ENCODE data around the gene RIPK4. TPM values are rescaled to one million over a fixed set of nuclear protein-coding genes. Genes with fewer than 3 reads are reported as not detected.
"Not testable (repeated sequence)": the region's sequence is repeated elsewhere in the genome, so short reads cannot be mapped to it uniquely, and the experiment has no call there.

The RIPK4 gene
- total RNA-seq, 1 donor from 2014 or later, result 28.9 TPM

DNA sequence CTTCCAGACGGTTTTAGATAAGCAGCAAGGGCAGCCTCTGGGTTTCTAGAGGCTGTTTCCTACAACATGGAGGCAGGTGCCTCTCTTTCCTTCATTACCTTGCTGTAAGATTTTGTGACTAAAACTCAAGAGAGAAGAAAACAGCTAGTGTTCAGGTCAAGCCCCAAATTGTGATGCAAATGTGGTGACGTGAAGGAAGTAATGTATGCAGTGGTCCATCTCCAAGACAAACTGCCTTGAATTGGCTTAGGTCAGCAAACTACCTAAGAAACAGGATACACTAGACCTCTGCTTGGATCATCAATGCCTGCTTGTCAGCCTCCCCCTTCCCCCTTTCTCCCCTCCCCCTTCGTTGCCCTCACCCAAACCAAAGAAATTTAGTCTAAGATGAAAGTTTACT, 28.9 kb upstream of the RIPK4 start:
- Mint-ChIP-seq H3K4me3 (ENCODE audit: low read depth) (no peak overlapping the region), H3K9me3 (ENCODE audit: low read depth) (peaks cover 16% of the 10 kb centered on the region), H3K36me3 (ENCODE audit: insufficient read depth) (peaks cover 9% of the 10 kb centered on the region), H3K27ac (no peak overlapping the region), H3K4me1 (ENCODE audit: low read depth) (peaks cover 5% of the 10 kb centered on the region), H3K27me3 (no peaks in the 10 kb centered on the region)
- no peak for TF ChIP-seq CTCF (IDR thresholded peaks at IDR 0.05; ENCODE audit: unreplicated experiment)
- DNase-seq (ENCODE audit: low spot score, unreplicated experiment), result no peak

GRCh38 chr21:41794600-41794999, 27.7 kb upstream of the RIPK4 start:
- H3K4me1 Mint-ChIP-seq (ENCODE audit: low read depth), result peaks cover 3% of the 10 kb centered on the region
- peaks cover 16% of the 10 kb centered on the region for H3K9me3 Mint-ChIP-seq (ENCODE audit: low read depth)
- no peak overlapping the region for H3K27ac Mint-ChIP-seq
- H3K27me3 Mint-ChIP-seq, result no peaks in the 10 kb centered on the region
- no peak for TF ChIP-seq CTCF (IDR thresholded peaks at IDR 0.05; ENCODE audit: unreplicated experiment)
- no peak for DNase-seq (ENCODE audit: low spot score, unreplicated experiment)
- H3K36me3 Mint-ChIP-seq (ENCODE audit: insufficient read depth), result peaks cover 7% of the 10 kb centered on the region
- no peak overlapping the region for H3K4me3 Mint-ChIP-seq (ENCODE audit: low read depth)

DNA sequence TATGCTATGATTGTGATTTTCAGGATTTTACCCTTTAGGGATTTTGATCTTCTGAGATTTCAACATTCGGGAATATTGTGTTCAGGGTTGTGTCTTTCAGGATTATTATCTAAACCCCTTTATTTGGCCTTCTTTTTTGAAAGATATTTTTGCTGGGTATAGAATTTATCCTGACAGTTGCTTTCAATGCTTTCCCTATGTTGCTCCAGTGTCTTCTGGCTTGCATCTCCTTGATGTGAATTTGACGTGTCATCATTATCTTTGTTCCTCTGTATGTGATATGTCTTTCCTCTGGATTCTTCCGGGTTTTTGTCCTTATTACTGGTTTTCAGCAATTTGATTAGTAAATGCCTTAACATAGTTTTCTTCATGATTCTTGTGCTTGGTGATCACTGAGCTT, 25.9 kb upstream of the RIPK4 start:
- Mint-ChIP-seq H3K9me3 (ENCODE audit: low read depth) (peaks cover 16% of the 10 kb centered on the region), H3K36me3 (ENCODE audit: insufficient read depth) (peaks cover 6% of the 10 kb centered on the region), H3K27ac (no peak overlapping the region), H3K27me3 (no peaks in the 10 kb centered on the region), H3K4me1 (ENCODE audit: low read depth) (no peaks in the 10 kb centered on the region), H3K4me3 (ENCODE audit: low read depth) (no peak overlapping the region)
- no peak for TF ChIP-seq CTCF (IDR thresholded peaks at IDR 0.05; ENCODE audit: unreplicated experiment)
- DNase-seq (ENCODE audit: low spot score, unreplicated experiment), result no peak

DNA sequence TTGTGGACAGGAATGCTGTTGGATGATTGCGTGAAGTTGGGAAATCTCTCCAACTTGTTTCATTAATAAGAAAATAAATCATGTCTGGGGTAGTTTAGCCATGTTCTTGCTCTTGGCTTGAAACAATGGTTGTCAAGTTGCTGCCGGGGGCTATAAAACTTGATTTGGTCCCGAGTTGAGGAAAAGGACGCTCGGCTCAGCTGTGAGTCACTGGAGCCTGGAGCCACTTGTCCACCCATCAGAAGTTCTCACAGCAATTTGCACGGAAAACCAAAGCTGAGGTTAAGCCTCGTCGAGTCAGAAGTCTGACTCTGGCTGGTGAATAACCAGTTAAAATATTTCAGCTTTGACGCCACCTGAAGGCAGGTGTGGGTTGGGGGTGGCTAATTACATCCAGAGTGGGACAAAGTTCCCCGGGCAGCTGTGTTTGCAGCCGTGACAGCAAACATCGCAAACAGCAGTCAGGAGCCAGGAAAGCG, 19.7 kb upstream of the RIPK4 start:
- no peak for TF ChIP-seq CTCF (IDR thresholded peaks at IDR 0.05; ENCODE audit: unreplicated experiment)
- Mint-ChIP-seq H3K27me3 (peaks cover 4% of the 10 kb centered on the region), H3K36me3 (ENCODE audit: insufficient read depth) (no peaks in the 10 kb centered on the region), H3K4me1 (ENCODE audit: low read depth) (peaks cover 7% of the 10 kb centered on the region), H3K9me3 (ENCODE audit: low read depth) (peaks cover 3% of the 10 kb centered on the region), H3K4me3 (ENCODE audit: low read depth) (no peak overlapping the region), H3K27ac (no peak overlapping the region)
- no peak for DNase-seq (ENCODE audit: low spot score, unreplicated experiment)

- H3K36me3 Mint-ChIP-seq (ENCODE audit: insufficient read depth); DNase-seq (ENCODE audit: low spot score, unreplicated experiment); H3K4me1 Mint-ChIP-seq (ENCODE audit: low read depth); H3K27me3 Mint-ChIP-seq; H3K27ac Mint-ChIP-seq; H3K9me3 Mint-ChIP-seq (ENCODE audit: low read depth); H3K4me3 Mint-ChIP-seq (ENCODE audit: low read depth): not testable (repeated sequence)
Measured at GRCh38 chr21:41785262-41785661, 18.4 kb upstream of the RIPK4 start.

DNA sequence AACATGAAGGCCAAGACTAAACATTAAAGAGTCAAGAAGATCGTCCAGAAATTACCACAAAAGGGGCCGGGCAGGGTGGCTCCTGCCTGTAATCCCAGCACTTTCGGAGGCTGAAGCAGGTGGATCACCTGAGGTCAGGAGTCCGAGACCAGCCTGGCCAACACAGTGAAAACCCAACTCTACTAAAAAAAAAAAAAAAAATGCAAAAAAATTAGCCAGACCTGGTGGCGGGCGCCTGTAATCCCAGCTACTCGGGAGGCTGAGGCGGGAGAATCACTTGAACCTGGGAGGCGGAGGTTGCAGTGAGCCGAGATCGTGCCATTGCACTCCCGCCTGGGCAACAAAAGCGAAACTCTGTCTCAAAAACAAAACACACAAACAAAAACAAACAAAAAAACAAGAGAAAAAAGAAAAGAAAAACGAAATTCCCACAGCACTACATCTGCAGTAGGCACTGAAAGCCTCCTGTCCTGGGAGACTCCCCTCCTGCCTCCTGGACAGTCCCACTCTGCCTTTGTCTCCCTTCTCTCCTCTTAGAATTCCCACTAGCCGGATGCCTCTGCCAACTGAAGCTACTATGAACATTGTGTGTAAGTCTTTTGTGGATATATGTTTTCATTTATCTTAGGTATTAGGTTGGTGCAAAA, 17.7 kb upstream of the RIPK4 start:
- DNase-seq (ENCODE audit: low spot score, unreplicated experiment), result no peak
- peaks cover 6% of the 10 kb centered on the region for H3K27me3 Mint-ChIP-seq
- TF ChIP-seq CTCF (IDR thresholded peaks at IDR 0.05; ENCODE audit: unreplicated experiment), result no peak
- peaks cover 10% of the 10 kb centered on the region for H3K4me1 Mint-ChIP-seq (ENCODE audit: low read depth)
- H3K27ac Mint-ChIP-seq, result no peak overlapping the region
- peaks cover 3% of the 10 kb centered on the region for H3K9me3 Mint-ChIP-seq (ENCODE audit: low read depth)
- H3K4me3 Mint-ChIP-seq (ENCODE audit: low read depth), result no peak overlapping the region
- no peaks in the 10 kb centered on the region for H3K36me3 Mint-ChIP-seq (ENCODE audit: insufficient read depth)

All from progenitor cell of endocrine pancreas (in vitro differentiated cells).